ENCODE measurements around the gene RTN3. TPM values are rescaled to one million over a fixed set of nuclear protein-coding genes. Genes with fewer than 3 reads are reported as not detected.

The RTN3 gene
- total RNA-seq, 4 donors from 2014 or later: 47.9 to 132 (median 101) TPM

DNA sequence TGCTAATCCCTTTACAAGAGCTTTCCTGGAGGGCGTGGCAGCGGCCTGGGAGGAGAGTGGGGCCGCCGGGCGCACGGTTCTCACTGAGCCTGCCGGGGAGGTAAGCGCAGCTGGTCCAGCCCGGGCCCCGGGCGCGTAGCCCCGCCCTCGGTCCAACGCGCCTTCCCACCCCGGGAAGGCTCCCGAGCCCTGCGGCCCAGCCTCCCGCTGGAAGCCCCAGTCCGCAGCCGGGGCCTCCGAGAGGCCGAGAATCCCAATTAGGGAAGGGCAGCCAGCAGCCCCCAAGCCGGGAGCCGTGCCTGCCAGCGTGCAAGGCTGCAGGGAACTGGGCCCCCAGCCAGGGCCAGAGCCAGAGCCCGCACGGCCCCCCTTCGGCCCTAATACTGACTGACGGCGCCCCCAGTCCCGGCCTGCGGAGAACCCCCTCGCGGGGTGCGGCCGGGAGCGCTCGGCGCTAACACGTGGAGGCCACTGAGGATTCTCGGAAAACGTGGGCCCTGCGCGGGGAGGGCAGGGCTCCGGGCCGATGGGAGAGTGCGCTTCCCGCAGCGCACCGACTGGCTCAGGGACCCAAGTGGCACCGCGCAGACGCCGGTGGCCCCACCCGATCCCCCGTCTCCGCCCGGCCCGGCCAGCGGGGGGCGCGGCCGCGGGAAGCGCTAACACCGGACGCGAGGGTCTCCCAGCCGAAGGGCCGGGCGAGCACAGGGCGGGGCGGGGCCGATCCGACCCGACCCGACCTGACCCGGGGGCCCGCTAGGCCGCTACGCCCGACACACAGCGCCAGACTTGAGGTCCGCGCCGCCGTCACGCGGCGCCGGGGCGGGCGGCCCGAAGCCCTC is 81.6 kb downstream of the RTN3 start:
- peak overlapping the region; percentile 24 to 48 (median 38) for H3K4me3 ChIP-seq
- DNase-seq: peak in 1 of 3 donors; percentile 64
- no peaks in the 10 kb centered on the region for H3K27me3 ChIP-seq
- H3K36me3 ChIP-seq: peaks cover 0 to 14% (median 0%) of the 10 kb centered on the region in 3 donors
- no peaks in the 10 kb centered on the region for H3K9me3 ChIP-seq
- H3K27ac ChIP-seq: peak overlapping the region in 3 of 4 donors; percentile 14 to 62 (median 49)
- TF ChIP-seq POLR2A (IDR thresholded peaks at IDR 0.05): no peak
- TF ChIP-seq, protein P1, sequence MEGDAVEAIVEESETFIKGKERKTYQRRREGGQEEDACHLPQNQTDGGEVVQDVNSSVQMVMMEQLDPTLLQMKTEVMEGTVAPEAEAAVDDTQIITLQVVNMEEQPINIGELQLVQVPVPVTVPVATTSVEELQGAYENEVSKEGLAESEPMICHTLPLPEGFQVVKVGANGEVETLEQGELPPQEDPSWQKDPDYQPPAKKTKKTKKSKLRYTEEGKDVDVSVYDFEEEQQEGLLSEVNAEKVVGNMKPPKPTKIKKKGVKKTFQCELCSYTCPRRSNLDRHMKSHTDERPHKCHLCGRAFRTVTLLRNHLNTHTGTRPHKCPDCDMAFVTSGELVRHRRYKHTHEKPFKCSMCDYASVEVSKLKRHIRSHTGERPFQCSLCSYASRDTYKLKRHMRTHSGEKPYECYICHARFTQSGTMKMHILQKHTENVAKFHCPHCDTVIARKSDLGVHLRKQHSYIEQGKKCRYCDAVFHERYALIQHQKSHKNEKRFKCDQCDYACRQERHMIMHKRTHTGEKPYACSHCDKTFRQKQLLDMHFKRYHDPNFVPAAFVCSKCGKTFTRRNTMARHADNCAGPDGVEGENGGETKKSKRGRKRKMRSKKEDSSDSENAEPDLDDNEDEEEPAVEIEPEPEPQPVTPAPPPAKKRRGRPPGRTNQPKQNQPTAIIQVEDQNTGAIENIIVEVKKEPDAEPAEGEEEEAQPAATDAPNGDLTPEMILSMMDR (IDR thresholded peaks at IDR 0.05): no peak
- peaks cover 0 to 51% (median 5%) of the 10 kb centered on the region in 4 donors for H3K4me1 ChIP-seq

DNA sequence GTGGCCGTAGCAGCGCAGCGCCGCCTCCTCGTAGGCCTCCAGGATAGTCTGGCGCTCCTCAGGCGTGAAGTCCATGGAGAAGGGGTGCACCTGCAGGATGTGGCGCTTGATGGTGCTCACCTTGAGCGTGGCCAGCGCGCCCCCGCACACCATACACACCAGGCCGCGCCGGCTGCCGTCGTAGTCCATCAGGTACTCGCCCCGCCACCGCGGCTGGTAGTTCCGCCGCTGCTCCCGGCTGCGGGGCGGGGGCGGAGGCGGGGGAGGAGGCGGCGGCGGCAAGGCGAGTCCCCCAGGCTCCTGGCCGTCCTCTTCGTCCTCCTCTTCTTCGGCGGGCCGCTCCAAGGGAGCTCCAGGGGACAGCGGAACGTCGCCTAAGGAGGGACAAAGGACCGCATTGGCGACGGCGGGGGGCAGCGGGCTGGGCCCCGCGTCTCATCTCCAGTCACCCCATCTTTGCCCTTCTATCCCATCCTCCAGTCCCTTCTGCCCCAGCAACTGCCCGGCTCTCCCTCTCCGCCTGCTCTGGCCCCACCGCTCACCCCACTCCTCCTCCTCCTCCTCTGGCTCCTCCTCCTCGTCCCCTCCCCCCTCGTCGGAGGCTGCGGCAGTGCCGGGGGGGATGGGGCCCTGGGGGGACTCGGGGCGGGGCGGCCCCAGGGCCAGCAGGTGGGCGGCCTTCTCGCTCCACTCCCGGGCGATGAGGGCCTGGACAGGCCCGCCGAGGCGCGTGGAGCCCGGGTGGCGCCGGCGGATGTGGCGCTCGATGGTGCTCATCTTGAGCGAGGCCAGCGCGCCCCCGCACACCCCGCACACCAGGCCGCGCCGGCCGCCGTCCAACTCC is 82.4 kb downstream of the RTN3 start:
- TF ChIP-seq, protein P1 (IDR thresholded peaks at IDR 0.05): no peak
- no peak for TF ChIP-seq POLR2A (IDR thresholded peaks at IDR 0.05)
- Histone ChIP-seq H3K27ac (peak overlapping the region in 3 of 4 donors; percentile 14 to 62 (median 49)), H3K9me3 (no peaks in the 10 kb centered on the region), H3K4me1 (peaks cover 0 to 51% (median 5%) of the 10 kb centered on the region in 4 donors), H3K27me3 (no peaks in the 10 kb centered on the region), H3K4me3 (peak overlapping the region; percentile 24 to 48 (median 38)), H3K36me3 (peaks cover 0 to 6% (median 0%) of the 10 kb centered on the region in 3 donors)
- DNase-seq: no peak

DNA sequence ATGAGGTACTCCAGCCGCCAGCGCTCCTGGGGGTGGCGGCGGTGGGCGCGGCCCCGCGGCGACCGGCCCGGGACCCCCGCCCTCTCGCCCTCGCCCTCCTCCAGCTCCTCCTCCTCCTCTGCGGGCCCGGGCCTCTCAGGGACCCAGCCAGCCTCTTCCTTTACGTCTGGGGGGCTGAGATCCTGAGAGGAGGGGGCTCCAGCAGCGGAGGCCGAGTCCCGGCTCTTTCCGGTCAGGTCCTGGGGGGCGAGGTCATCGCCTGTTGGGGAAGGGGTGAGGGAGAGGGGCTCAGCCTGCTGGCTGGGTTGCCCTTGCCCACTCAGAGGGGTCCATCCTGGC is 83.0 kb downstream of the RTN3 start:
- peak overlapping the region in 2 of 4 donors; percentile 14 to 49 for H3K27ac ChIP-seq
- peak overlapping the region in 1 of 4 donors; percentile 45 for H3K4me3 ChIP-seq
- peaks cover 0 to under 1% (median 0%) of the 10 kb centered on the region in 3 donors for H3K36me3 ChIP-seq
- H3K4me1 ChIP-seq: peaks cover 1 to 53% (median 5%) of the 10 kb centered on the region in 4 donors
- DNase-seq: no peak
- no peaks in the 10 kb centered on the region for H3K27me3 ChIP-seq
- H3K9me3 ChIP-seq: no peaks in the 10 kb centered on the region
- TF ChIP-seq POLR2A (IDR thresholded peaks at IDR 0.05): no peak

DNA sequence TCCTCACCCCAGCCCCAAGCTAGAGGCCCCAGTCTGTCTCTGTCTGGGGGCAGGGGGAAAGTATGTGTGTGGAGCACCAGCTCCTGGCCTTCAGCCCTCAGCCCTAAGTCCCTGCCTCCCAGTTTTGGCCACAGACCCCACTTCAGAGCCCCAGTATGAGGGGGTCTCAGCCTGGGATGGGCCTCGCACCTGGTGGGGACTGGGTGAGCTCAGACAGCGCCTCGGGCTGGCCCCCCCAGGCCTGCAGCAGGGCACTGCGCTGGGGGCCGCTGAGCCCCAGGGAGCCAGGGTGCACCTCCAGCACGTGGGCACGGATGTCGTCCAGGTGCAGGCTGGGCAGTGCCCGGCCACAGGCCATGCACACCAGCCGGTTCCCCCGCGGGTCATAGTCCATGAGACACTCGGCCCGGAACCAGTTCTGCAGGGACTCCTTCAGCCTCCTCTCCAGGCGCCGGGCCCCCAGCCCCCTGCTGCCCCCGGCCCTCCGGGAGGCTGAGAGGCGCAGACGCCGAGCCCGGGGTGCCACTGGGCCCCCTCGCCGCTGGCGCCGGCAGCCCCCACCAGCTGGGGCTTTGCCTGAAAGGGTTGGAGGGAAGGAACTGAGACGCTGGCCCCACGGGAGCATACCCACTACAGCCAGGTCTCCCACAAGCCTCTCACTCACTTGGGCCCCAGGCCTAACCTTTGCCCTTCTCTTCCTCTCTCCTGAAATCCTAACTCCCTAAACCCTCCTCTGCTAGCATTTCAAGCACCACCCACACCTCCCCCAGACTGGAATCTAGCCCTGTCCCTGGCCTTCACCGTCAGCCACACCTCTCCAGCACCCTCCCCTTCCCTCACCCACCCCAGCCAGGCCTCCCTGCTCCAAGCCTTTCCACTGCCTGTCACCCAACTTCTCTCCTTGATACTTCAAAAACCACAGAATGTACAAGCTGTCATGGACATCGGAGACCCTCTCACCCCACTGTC is 83.7 kb downstream of the RTN3 start:
- peak overlapping the region in 2 of 4 donors; percentile 46 to 49 for H3K27ac ChIP-seq
- no peaks in the 10 kb centered on the region for H3K36me3 ChIP-seq
- TF ChIP-seq, protein P1 (IDR thresholded peaks at IDR 0.05): no peak
- no peak for TF ChIP-seq POLR2A (IDR thresholded peaks at IDR 0.05)
- no peaks in the 10 kb centered on the region for H3K9me3 ChIP-seq
- H3K27me3 ChIP-seq: no peaks in the 10 kb centered on the region
- peak overlapping the region in 2 of 4 donors; percentile 8 to 40 for H3K4me3 ChIP-seq
- H3K4me1 ChIP-seq: peaks cover 4 to 60% (median 6%) of the 10 kb centered on the region in 4 donors
- peak in 2 of 3 donors; percentile 68 to 73 for DNase-seq

DNA sequence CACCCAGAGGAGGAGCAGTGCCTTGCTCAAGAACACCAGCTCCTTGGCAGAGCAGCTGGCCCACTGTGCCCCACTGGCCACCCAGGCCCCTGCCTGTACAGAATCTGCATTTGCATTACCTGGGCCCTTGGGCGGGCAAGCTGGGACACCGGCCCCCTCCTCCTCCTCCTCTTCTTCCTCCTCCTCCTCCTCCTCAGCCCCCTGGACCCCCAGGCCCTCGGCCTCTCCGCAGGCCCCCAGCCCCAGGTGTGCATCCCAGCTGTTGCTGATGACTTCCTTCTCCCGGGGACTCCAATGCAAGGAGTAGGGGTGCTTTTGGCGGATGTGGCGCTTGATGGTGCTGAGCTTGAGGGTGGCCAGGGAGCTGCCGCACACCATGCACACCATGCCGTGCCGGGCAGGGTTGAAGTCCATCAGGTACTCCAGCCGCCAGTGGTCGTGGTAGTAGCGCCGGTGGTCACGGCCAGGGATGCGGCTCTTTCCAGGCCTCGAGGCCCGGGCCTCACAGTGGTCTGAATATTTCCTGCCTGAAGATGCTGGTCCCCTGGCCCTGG is 84.5 kb downstream of the RTN3 start:
- no peaks in the 10 kb centered on the region for H3K9me3 ChIP-seq
- H3K36me3 ChIP-seq: no peaks in the 10 kb centered on the region
- no peak for DNase-seq
- H3K27me3 ChIP-seq: no peaks in the 10 kb centered on the region
- TF ChIP-seq, protein P1 (IDR thresholded peaks at IDR 0.05): no peak
- no peak for TF ChIP-seq POLR2A (IDR thresholded peaks at IDR 0.05)
- H3K27ac ChIP-seq: peak overlapping the region in 1 of 4 donors; percentile 46
- H3K4me1 ChIP-seq: peaks cover 4 to 61% (median 6%) of the 10 kb centered on the region in 4 donors
- peak overlapping the region in 1 of 4 donors; percentile 40 for H3K4me3 ChIP-seq
